H1 (cell line): Measurements from ENCODE around the gene HYAL1. TPM values are rescaled to one million over a fixed set of nuclear protein-coding genes. Genes with fewer than 3 reads are reported as not detected.

Source experiments
- CHD7 ChIP-seq: fragments of 300-600 bp; sonication (generic); IDR thresholded peaks from 2 replicates; pipeline ENCODE4 v1.7.1; 2012; ENCODE audit warnings: low read length, moderate library complexity, mild to moderate bottlenecking, inconsistent platforms; ENCODE audit not compliant: insufficient replicate concordance
- EP300 ChIP-seq, 2 experiments: IDR thresholded peaks; 1 replicate in 1 of 2; 2 replicates in 1 of 2; pipeline ENCODE4 v1.6.1; 2011 to 2012; ENCODE audit warnings: low read depth in 2 of 2, low read length in 2 of 2, mild to moderate bottlenecking in 2 of 2, borderline replicate concordance in 1 of 2, inconsistent platforms in 1 of 2, moderate library complexity in 1 of 2
- HDAC2 ChIP-seq, 2 experiments: fragments of 300-600 bp in 1 of 2; sonication (generic) in 1 of 2; IDR thresholded peaks; 2 replicates each; pipeline ENCODE4 v1.6.1; 2011 to 2012; ENCODE audit warnings: low read depth in 2 of 2, low read length in 2 of 2, mild to moderate bottlenecking in 2 of 2, moderate library complexity in 2 of 2, borderline replicate concordance in 1 of 2, inconsistent platforms in 1 of 2
- RAD21 ChIP-seq, 2 experiments: IDR thresholded peaks in 1 of 2; conservative IDR thresholded peaks in 1 of 2; 2 replicates each; pipeline ENCODE4 v1.6.1; 2011; ENCODE audit warnings: low read depth in 2 of 2, low read length in 2 of 2, improper control_type of control experiment in 1 of 2, inconsistent platforms in 1 of 2, mild to moderate bottlenecking in 1 of 2, moderate library complexity in 1 of 2
- SAP30 ChIP-seq: fragments of 300-600 bp; sonication (generic); IDR thresholded peaks from 2 replicates; pipeline ENCODE4 v1.7.1; 2012; ENCODE audit warnings: low read length, moderate library complexity, mild to moderate bottlenecking, inconsistent platforms; ENCODE audit not compliant: insufficient read depth, insufficient replicate concordance
- polyA plus RNA-seq, 7 experiments: library from polyadenylated mRNA; depleted of rRNA in 3 of 7; stranded (reverse) in 5 of 7; unstranded in 2 of 7; fragments of >200 nt in 5 of 7; fragments of 200-250 nt in 2 of 7; gene quantifications; 1 replicate in 5 of 7; 2 replicates in 1 of 7; 4 replicates in 1 of 7; pipeline versions ENCODE4 v1.2.1 to v1.2.3, GENCODE V29; 2011 to 2013; ENCODE audit warnings: missing spikeins in 2 of 7, mixed read lengths in 2 of 7
- total RNA-seq: library from RNA; stranded (reverse); fragmentation: NEBNext Ultra II Directional; extraction: Animal tissue kit (Norgen Biotek cat#: 25700); gene quantifications from 2 replicates; pipeline ENCODE4 v1.2.1, GENCODE V29; 2021

HYAL1 gene
- total and polyA plus RNA-seq, 2 of the 8 experiments (the other 6 are each of a cell fraction or from before 2014, with no cell fraction given), result 2.0 to 5.4 TPM

GRCh38 chr3:50298836-50299637, 4.3 kb downstream of the HYAL1 start, which contains the start of the genes HYAL3 and NAA80 (continued):
- TF ChIP-seq HDAC2 (IDR thresholded peaks at IDR 0.05; ENCODE audit: borderline replicate concordance in 1 of 2, low read depth in 2 of 2, low read length in 2 of 2) (peak; percentile 91 to 95; a peak in 2 of 4 replicates), EP300 (IDR thresholded peaks at IDR 0.05; ENCODE audit: borderline replicate concordance in 1 of 2, low read depth in 2 of 2, low read length in 2 of 2) (no peak), CHD7 (no peak), SAP30 (no peak), RAD21 (IDR thresholded peaks at IDR 0.05 in 1 of 2, conservative IDR thresholded peaks at IDR 0.05 in 1 of 2; ENCODE audit: low read depth in 2 of 2, low read length in 2 of 2) (no peak)
